GM12891 (cell line): ENCODE data around the gene MST1.

Source experiments
- DNase-seq: peaks from one replicate; pipeline ENCODE4 v3.0.0; 2011; ENCODE audit warnings: low spot score; ENCODE audit not compliant: insufficient read length
- FAIRE-seq: peaks from 2 replicates; lab custom pipeline; 2011; peaks lifted over from hg19 to GRCh38; lab: Jason Lieb, UNC
- PAX5 ChIP-seq: IDR thresholded peaks from 2 replicates; pipeline ENCODE4 v1.6.1; 2011; ENCODE audit warnings: low read length, moderate library complexity, mild to moderate bottlenecking; ENCODE audit not compliant: insufficient read depth, severe bottlenecking
- POLR2A ChIP-seq: IDR thresholded peaks from 2 replicates; pipeline ENCODE4 v1.6.1; 2011; ENCODE audit warnings: low read depth, low read length, control low read depth
- POLR2AphosphoS5 ChIP-seq: IDR thresholded peaks from 2 replicates; pipeline ENCODE4 v1.6.1; 2011; ENCODE audit warnings: low read depth, low read length, control low read depth
- POU2F2 ChIP-seq: IDR thresholded peaks from 2 replicates; pipeline ENCODE4 v1.6.1; 2011; ENCODE audit warnings: low read depth, mild to moderate bottlenecking, control low read depth, low read length, moderate library complexity
- SPI1 ChIP-seq: IDR thresholded peaks from 2 replicates; pipeline ENCODE4 v1.6.1; 2011; ENCODE audit warnings: low read depth, low read length, control low read depth
- TAF1 ChIP-seq: IDR thresholded peaks from 2 replicates; pipeline ENCODE4 v1.6.1; 2011; ENCODE audit warnings: low read depth, low read length, control low read depth

The MST1 gene

GRCh38 chr3:49674497-49674983 lies 14.7 kb downstream of the MST1 start:
- DNase-seq = no peak
- FAIRE-seq = no peak
- no peak for TF ChIP-seq POLR2AphosphoS5
- no peak for TF ChIP-seq PAX5
- no peak for TF ChIP-seq POLR2A
- no peak for TF ChIP-seq POU2F2
- no peak for TF ChIP-seq TAF1
- TF ChIP-seq SPI1 = no peak; the same call in 1 of the 2 replicates

- DNase-seq (peak; percentile 98), FAIRE-seq (peak; percentile 99)
- 0 out of 2 replicates have a peak, but pooled peaks have one; percentile 8 for TF ChIP-seq POLR2AphosphoS5
- TF ChIP-seq POLR2A = peak; percentile 31; the same call in 1 of the 2 replicates
- TF ChIP-seq SPI1 = no peak
- 0 out of 2 replicates have a peak, but pooled peaks have one; percentile 51 for TF ChIP-seq POU2F2
Measured at GRCh38 chr3:49673715-49674496, 15.4 kb downstream of the MST1 start, which contains the start of gene APEH. TSS of gene APEH (plus strand) at chr3:49674351. CDS start at chr3:49674402, 51 bp downstream.

GRCh38 chr3:49673121-49673714 lies 16.1 kb downstream of the MST1 start:
- TF ChIP-seq POLR2AphosphoS5 = 0 out of 2 replicates have a peak, but pooled peaks have one; percentile 6
- no peak for TF ChIP-seq SPI1
- TF ChIP-seq TAF1 = no peak
- no peak for TF ChIP-seq POU2F2
- no peak for TF ChIP-seq PAX5
- TF ChIP-seq POLR2A = peak; percentile 70
- no peak for DNase-seq
- no peak for FAIRE-seq

GRCh38 chr3:49671291-49672288 lies 17.7 kb downstream of the MST1 start:
- peak; percentile 77 for DNase-seq
- TF ChIP-seq POU2F2 (peak; percentile 78; the same call in 1 of the 2 replicates), SPI1 (no peak), POLR2A (no peak), PAX5 (no peak), POLR2AphosphoS5 (no peak), TAF1 (no peak)
- FAIRE-seq = peak; percentile 93

GRCh38 chr3:49670940-49671290 lies 18.4 kb downstream of the MST1 start:
- FAIRE-seq = peak; percentile 38
- DNase-seq = no peak
- no peak for TF ChIP-seq TAF1
- TF ChIP-seq POU2F2 = no peak
- no peak for TF ChIP-seq POLR2AphosphoS5
- TF ChIP-seq SPI1 = no peak
- TF ChIP-seq POLR2A = no peak
- TF ChIP-seq PAX5 = no peak

- no peak for FAIRE-seq
- no peak for DNase-seq
- TF ChIP-seq SPI1 (no peak), POLR2A (no peak), TAF1 (no peak), POLR2AphosphoS5 (no peak), PAX5 (no peak), POU2F2 (no peak)
Measured at GRCh38 chr3:49669352-49669751, 19.9 kb downstream of the MST1 start.

GRCh38 chr3:49668861-49669260 lies 20.4 kb downstream of the MST1 start:
- FAIRE-seq = no peak
- no peak for DNase-seq
- TF ChIP-seq POU2F2 (no peak), TAF1 (no peak), POLR2AphosphoS5 (no peak), SPI1 (no peak), PAX5 (no peak), POLR2A (no peak)

GRCh38 chr3:49668414-49668797 lies 20.9 kb downstream of the MST1 start:
- DNase-seq (no peak), FAIRE-seq (no peak)
- TF ChIP-seq TAF1 (no peak), POLR2AphosphoS5 (no peak), SPI1 (no peak), POLR2A (no peak), PAX5 (no peak), POU2F2 (no peak)
